NCI-H1048 (cell line): ENCODE data around the gene LOC128125822.
A peak's percentile ranks its signal among the peaks of the same experiment; 100 is the strongest.

Source experiments
- DNase-seq: peaks from one replicate; lab custom pipeline; 2025; lab: John Stamatoyannopoulos, UW

The LOC128125822 gene

DNA sequence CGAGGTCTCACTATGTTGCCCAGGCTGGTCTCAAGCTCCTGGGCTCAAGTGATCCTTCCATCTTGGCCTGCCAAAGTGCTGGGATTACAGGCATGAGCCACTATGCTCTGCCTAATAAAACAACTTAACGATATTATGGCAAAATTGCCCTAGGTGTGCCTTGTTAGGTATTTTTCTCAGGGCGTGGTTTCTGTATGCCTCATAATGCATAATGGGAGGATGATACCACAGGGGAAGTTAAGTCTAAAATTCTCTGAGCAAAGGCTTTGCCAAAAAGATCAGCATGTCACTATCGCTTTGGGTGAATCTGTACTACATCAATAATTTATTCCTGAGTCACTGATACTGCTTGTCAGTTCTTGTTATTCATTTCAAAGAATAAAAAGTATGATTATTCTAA lies 15.9 kb upstream of the LOC128125822 start:
- DNase-seq: no peak

DNA sequence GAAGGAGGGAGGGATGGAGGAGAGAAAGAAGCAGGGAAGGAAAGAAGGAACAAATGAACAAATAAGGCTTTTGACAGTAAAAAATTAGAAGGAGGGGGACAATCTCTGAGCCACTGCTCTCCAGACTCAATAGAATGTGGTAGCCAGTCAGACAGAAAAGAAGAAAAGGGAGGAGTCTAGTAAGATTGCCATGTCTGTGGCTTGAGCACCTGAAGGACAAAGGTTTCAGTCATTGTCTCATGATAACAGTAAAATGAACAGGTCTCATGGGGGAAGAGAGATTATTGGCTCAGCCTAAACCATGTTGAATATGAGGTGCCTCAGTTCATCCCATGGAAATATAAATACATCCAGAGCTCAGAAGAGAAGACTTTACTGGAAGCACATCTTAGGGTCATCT lies 14.0 kb upstream of the LOC128125822 start:
- DNase-seq: no peak

GRCh38 chr6:63560801-63561287 lies 11.4 kb upstream of the LOC128125822 start:
- DNase-seq: no peak

GRCh38 chr6:63561288-63561687 lies 11.0 kb upstream of the LOC128125822 start:
- DNase-seq: no peak

DNA sequence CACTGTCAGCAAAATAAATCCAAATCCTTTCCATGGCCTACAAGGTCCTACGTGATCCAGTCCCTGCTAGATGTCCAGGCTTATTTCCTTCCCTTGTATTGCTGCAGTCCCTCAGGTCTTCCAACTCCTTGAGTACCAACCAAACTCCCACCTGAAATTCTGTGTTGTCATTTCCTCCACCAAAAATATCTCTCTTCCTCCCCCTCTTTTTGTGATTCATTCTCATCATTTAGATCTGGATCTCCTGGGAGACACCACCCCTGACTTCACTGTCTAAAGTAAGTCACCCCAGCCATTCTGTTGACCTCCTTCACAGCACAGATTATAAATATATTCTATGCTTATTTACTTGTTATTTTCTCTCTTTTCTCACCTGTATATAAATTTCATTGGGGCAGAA lies 9.0 kb upstream of the LOC128125822 start:
- DNase-seq: no peak

- DNase-seq: no peak
Measured at GRCh38 chr6:63565058-63565726, 7.1 kb upstream of the LOC128125822 start.

- no peak for DNase-seq
Measured at GRCh38 chr6:63565727-63566596, 6.3 kb upstream of the LOC128125822 start.

- DNase-seq: no peak
Measured at GRCh38 chr6:63567966-63568365, 4.3 kb upstream of the LOC128125822 start.

DNA sequence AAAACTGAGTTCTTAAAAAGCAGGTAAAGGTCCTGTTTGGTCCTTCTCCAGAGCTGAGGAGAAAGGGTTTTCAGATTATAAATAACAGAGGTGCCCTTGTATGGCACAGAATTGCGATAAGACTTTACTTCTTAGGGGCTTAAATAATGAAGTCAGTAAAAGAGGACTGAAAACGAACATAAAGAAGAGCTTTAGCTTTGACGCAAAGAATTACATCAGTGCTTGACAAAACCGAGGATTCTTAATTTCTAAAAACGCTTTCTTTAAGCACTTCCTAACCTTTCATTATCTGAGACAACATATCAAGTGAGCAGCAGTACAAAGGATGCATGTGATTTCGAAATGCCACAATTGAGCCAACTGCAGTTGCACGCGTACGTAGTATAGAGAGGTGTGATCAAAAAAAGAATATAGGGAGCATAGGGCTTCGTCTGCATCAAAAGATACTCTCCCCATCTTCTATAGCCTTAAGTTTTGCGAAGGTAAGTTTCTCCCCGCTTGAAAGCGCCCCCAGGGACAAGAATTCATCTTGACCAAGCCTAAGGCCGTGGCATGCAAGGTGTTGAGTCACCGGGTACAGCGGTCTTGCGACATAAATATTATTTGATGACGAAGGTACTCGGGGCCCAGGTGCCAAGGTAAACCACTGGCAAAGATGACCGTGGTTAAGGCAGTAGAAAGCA lies 778 bp upstream of the LOC128125822 start:
- DNase-seq: no peak

- no peak for DNase-seq
Measured at GRCh38 chr6:63572747-63573075, 431 bp downstream of the LOC128125822 start.

DNA sequence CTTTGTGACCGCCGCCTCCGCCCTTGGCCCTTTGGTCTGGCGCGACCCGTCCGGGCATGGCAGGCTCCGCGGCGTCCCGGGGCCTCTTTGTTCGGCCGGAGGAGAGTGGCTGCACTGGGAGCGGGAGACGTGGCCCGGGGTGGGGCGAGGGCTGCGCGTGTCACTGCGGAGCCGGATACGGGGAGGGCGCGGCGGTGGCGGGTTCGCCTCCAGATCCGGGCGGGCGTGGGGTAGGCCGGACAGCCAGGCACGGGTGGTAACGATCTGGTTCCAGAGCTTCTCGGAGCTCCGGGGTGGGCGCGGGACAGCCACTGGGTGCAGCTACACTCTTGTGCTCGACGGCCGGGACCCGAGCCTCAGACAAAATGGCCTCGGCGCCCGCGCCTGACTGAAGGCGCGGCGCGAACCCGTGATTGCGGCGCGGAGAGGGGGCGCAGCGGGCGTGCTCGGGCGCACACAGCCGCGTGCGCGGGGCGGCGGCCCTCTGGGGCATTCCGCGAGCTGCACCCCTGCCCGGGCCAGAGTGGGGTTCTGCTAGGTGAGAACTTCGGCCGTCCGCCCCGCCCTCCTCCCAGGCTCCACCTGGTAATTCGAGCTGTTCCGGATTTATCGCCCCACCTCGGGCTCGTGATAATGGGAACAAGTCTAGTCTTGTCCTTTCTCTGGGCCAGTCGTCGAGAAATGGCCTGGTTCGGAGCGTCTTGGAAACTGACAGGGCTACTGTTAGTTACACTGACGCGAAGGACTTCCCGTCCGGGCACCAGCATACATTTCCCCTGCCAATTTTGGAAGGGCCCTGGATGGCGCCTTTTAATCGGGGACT lies 1.0 kb downstream of the LOC128125822 start:
- DNase-seq: peak; percentile 78

GRCh38 chr6:63573899-63574553 lies 1.7 kb downstream of the LOC128125822 start:
- peak; percentile 47 for DNase-seq

- no peak for DNase-seq
Measured at GRCh38 chr6:63574554-63574900, 2.2 kb downstream of the LOC128125822 start.

DNA sequence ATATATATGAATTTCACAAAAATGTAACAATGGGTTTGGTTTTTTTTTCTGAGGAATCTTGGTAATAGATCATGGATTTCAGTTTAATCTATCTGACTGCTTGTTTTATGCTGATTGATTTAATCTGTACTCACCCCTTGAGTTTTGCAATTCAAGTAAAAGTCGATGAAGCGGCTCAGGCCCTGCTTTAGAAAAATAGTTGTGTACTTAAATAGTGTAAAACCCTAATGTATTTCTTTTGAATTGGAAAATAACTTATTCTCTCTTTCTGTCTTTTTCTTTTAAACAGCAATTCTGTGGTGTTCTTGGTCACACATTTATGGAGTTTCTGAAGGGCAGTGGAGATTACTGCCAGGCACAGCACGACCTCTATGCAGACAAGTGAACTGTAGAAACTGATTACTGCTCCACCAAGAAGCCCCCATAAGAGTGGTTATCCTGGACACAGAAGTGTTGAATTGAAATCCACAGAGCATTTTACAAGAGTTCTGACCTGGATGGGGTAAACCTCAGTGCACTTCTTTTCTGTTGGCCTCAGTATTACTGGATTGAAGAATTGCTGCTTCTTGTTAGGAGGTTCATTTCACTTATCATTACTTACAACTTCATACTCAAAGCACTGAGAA lies 4.0 kb downstream of the LOC128125822 start:
- DNase-seq: no peak

DNA sequence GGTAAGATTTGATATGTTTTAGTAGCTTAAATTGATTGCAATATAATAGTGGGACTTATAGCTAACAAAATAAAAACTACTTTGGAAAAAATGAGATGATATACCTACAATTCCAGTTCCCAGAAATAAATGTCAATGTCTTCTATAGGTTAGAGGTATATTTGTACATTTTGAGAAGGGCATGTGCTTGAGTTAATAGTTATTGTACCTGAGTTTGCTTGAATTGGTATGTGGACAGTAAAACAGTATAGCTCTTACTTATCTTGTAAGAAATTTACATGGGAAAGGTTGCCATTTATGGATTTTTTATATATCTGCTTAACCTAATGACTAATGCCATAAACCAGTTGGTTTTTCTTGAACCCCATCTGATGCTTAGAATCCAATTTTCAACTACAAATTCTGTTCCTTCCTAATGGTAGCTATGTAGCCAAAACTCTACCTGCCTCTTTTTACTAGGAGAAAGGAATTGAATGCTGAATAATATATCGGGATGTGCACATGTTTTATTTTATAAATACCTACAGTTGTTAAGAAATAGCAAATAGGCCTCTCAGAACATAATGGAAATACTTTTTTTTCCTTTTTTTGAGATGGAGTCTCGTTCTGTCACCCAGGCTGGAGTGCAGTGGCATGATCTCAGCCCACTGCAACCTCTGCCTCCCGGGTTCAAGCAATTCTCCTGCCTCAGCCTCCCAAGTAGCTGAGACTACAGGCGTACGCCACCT lies 4.9 kb downstream of the LOC128125822 start:
- no peak for DNase-seq

GRCh38 chr6:63578757-63579156 lies 6.5 kb downstream of the LOC128125822 start:
- DNase-seq: no peak

GRCh38 chr6:63579937-63580703 lies 7.8 kb downstream of the LOC128125822 start:
- DNase-seq: no peak

DNA sequence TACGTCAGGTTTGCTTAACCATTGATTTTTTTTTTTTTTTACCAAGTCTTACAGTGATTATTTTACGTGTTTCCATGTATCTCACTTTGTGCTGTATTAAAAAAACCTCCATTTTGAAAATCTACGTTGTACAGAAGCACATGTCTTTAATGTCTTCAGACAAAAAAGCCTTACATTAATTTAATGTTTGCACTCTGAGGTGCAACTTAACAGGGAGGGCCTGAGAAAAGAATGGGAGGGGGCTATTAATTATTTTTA lies 8.4 kb downstream of the LOC128125822 start:
- DNase-seq: no peak

DNA sequence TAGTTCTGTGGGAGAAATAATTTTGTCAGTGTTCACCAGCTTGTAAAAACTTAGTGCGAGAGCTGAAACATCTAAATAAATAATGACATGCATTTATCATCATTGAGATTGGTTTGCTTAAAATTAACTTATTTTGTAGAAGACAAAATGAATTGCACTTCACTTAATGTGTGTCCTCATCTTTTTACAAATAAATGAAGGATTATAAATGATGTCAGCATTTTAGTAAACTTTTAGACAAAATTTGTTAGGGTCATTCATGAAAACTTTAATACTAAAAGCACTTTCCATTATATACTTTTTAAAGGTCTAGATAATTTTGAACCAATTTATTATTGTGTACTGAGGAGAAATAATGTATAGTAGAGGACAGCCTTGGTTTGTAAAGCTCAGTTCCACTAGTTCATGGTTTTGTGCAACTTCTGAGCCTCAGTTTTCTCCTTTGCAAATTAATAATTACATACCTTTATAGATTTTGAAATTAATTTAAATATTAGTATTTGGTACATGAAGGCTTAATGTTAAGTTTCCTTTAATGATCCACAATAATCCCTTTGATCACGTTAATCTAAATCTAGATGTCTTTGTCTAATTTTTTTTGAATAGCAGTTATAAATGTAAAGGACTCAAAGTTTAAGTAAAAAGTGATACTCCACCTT lies 9.2 kb downstream of the LOC128125822 start:
- DNase-seq: no peak
